ENCODE results near the gene CAPZA1.

DNA sequence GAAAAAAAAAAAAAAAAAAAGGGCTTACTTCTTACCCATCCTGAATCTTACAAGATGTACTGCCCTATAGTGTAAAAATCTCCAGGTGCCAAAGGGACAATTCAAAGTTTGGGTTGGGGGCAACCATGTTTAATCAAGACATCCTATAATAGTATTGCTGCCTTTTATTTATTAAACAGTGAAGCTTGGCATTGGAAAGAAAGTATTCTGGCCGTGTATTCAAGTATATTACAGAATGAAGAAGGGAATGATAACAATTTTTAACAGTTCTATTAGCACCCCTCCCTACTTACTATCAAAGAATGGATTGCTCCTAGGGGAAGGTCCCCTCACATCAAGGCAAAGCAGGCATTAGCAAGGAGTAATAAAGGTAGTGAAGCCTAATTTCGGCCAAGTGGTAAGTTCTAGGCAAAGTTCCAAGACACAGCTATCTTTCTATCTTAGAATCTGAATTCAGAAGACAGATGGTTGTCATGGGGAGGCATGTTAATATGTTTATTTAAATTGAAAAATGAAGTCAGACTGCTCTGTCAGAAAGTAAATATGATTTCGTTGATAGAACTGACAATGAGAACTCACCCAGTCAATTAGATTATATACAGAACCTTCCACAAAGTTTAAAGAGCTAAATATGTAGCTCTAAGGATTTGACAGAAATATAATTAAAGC, 25.3 kb upstream of the CAPZA1 start:
- no peak for TF ChIP-seq POLR2A (IDR thresholded peaks at IDR 0.05)
- TF ChIP-seq, protein P1, sequence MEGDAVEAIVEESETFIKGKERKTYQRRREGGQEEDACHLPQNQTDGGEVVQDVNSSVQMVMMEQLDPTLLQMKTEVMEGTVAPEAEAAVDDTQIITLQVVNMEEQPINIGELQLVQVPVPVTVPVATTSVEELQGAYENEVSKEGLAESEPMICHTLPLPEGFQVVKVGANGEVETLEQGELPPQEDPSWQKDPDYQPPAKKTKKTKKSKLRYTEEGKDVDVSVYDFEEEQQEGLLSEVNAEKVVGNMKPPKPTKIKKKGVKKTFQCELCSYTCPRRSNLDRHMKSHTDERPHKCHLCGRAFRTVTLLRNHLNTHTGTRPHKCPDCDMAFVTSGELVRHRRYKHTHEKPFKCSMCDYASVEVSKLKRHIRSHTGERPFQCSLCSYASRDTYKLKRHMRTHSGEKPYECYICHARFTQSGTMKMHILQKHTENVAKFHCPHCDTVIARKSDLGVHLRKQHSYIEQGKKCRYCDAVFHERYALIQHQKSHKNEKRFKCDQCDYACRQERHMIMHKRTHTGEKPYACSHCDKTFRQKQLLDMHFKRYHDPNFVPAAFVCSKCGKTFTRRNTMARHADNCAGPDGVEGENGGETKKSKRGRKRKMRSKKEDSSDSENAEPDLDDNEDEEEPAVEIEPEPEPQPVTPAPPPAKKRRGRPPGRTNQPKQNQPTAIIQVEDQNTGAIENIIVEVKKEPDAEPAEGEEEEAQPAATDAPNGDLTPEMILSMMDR (IDR thresholded peaks at IDR 0.05 in 4 of 5, conservative IDR thresholded peaks at IDR 0.05 in 1 of 5) = no peak

All from gastrocnemius medialis (tissue), 4 donors.